DOHH2 (cell line): ENCODE data around the gene ITGAV.

Experiments used
- EZH2phosphoT487 ChIP-seq: fragments of 200-600 bp; sonication (generic); IDR thresholded peaks from 2 replicates; pipeline ENCODE4 v1.6.1; 2017; ENCODE audit warnings: borderline replicate concordance, mild to moderate bottlenecking, antibody characterized with exemption, low read length, moderate library complexity, mixed read lengths
- TF ChIP-seq, protein P1 (sequence below): fragments of 200-600 bp; sonication (generic); IDR thresholded peaks from one replicate; pipeline ENCODE4 v1.5.1; 2014; ENCODE audit warnings: antibody characterized with exemption, mild to moderate bottlenecking, low read depth, low read length; ENCODE audit not compliant: poor library complexity, severe bottlenecking

DNA sequence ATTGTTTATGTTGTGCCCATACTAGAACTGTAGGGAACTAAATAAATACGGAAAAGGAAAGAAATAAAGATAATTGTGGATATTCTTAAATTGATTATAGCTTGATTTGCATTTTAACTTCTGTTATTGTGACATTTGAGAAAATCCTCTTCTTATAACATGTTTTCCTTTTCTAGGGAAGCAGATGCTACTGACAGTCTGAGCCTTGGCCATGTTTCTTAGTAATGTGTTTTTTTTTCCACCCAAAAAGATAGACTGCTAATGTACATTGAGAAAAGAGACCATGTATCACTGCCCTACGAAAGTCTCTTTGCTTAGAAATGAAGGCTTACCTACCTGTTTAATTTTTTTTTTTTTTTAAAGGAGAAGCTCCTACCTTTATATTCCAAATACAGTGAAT lies 22.2 kb downstream of the ITGAV start:
- TF ChIP-seq, protein P1, sequence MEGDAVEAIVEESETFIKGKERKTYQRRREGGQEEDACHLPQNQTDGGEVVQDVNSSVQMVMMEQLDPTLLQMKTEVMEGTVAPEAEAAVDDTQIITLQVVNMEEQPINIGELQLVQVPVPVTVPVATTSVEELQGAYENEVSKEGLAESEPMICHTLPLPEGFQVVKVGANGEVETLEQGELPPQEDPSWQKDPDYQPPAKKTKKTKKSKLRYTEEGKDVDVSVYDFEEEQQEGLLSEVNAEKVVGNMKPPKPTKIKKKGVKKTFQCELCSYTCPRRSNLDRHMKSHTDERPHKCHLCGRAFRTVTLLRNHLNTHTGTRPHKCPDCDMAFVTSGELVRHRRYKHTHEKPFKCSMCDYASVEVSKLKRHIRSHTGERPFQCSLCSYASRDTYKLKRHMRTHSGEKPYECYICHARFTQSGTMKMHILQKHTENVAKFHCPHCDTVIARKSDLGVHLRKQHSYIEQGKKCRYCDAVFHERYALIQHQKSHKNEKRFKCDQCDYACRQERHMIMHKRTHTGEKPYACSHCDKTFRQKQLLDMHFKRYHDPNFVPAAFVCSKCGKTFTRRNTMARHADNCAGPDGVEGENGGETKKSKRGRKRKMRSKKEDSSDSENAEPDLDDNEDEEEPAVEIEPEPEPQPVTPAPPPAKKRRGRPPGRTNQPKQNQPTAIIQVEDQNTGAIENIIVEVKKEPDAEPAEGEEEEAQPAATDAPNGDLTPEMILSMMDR: no peak
- no peak for TF ChIP-seq EZH2phosphoT487
